GM18867 (cell line): ENCODE data around the gene RGL4.
"Not testable (repeated sequence)": the region's sequence is repeated elsewhere in the genome, so short reads cannot be mapped to it uniquely, and the experiment has no call there.

Source experiments
- ATAC-seq: cut with Tn5 transposase; IDR thresholded peaks from one replicate; pipeline ENCODE4 v1.9.1; 2021; ENCODE audit warnings: mild to moderate bottlenecking, moderate library complexity; ENCODE audit not compliant: unreplicated experiment

The RGL4 gene

DNA sequence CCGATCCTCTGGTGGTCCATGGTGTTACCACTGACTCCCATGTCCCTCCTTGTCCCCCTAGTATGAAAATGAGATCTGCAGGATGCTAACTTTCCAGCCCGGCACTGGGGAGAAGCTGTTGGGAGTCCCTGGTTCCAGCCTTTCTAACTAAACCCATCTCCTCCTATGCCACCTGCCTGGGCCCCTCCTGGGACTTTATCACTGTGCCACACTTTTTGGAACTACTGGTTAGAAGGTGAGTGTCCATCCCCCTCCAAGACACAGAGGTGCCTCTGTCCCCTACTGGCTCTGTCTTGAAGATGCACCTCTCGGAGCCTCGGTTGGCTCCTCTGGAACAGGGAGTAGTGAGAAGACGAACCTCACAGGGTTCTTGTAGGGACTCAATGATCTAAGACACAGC, at the start of gene RGL4:
TSS of gene RGL4 (plus strand) at position 301 of the 400 bp plus-strand sequence. CDS start 1,018 bp downstream, outside the sequence.
- no peak for ATAC-seq

- not testable (repeated sequence) for ATAC-seq
These were observed 44.3 kb upstream of the RGL4 start for GRCh38 chr22:23646526-23646925.

DNA sequence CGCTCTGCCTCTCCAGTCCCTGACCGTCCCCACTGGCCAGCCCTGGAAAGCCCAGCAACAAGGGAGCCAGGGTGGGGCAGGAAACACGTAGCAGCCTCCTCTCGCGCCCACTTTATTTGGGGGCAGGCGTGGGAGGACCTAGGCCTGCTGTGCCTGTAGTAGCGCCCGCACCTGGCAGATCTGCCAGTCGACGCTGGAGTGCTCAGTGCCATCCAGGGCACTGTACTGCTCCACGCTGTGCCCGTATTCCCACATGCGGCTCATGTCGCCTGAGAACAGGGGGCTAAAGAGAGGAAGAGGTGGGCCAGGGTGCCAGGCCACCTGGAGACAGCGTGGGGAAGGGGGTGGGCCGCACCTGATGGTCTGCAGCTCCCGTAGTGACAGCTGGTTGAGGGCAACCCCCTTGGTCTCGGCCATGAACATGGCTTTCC, 41.7 kb upstream of the RGL4 start:
- no peak for ATAC-seq

DNA sequence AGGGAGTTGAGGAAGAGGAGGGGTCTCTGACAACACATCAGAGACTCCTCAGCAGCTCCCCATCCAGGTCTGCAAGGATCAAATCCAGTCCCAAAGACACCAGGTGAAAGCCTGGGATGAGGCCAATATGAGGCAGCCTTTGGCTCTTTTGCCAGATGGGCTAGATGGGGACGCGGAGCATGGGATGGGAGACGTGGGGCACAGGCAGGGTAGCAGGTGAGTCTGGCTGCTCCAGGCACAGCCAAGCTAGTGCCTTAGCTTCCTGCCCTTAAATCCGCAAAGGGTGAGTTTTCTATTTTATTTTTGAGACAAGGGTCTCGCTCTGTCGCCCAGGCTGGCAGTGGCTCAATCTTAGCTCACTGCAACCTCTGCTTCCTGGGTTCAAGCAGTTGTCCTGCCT, 39.1 kb upstream of the RGL4 start:
- no peak for ATAC-seq

DNA sequence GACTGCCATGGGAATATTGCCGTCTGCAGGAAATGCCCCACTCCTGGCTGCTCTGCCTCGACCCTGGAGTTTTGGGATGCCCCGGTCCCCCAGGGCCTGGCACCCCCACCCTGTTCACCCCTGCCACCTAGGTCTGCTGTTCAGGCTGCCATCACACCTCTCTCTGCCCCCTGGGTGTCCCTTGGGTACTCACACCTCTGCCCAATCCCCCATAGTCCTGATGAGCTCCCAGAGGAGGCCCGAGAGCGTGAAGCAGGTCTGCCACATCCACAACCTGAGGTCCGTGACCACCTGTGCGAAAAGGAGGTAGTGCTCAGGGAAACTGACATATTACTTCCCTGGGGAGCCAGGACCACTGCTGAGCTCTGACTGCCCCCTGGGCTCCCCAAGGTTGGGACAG, 38.5 kb upstream of the RGL4 start:
- ATAC-seq: no peak

DNA sequence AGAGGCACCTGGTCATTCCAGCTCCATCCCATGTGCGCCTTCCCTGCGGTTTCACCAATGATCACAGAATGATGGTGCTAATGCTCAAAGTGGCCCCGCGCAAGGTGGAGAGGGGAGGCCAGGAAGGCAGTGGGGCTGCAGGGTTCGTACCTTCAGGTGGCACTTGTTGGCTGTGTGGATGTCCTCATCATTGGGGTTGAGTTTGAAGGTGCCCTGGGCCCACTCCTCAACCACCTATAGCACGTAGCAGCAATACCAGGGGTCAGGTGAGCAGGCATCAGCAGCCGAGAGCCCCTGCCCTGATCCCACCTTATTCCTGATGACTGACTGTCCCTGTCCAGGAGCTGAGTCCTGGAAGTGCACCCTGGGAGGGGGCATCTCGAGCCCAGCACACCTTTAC, 38.1 kb upstream of the RGL4 start:
- no peak for ATAC-seq

DNA sequence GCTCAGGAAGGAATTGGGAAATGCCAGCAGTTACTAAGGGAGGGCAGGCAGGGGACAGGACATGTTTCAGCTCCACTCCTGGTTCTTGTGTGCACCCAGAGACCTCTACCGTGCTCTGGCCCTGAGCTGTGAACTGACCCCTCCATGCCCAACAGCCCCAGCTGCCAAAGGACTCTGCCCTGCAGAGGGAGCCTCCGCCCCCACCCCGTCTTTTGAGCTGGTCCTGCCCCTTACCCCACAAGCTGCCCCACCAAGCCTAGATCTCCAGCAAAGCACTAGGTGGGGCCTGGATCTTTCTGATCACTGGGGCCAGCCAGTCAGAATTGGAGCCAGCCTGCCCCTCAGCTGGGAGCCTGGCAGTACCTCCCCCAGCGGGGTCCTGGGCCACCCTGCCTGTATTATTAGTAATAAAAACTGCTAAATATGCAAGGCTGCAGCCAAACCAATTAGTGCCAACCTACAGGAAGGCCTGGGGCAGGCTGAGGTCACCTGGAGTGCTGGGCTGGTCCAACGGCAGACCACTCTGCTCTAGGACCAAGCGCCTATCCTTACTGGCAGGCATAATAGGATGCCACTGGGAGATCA, 34.8 kb upstream of the RGL4 start:
- ATAC-seq: no peak

- ATAC-seq: no peak
These were observed 33.1 kb upstream of the RGL4 start for GRCh38 chr22:23657727-23658126.

DNA sequence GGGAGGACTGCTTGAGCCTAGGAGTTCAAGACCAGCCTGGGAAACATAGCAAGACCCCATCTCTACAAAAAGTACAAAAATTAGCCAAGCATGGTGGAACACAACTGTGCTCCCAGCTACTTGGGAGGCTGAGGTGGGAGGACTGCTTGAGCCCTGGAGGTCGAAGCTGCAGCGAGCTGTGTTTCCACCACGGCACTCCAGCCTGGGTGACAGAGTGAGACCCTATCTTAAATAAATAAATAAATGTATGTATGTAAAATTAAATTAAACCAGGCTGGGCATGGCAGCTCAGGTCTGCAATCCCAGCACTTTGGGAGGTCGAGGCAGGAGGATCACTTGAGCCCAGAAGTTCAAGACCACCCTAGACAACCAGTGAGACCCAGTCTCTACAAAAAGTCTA, 30.4 kb upstream of the RGL4 start:
- ATAC-seq: not testable (repeated sequence)

- no peak for ATAC-seq
These were observed 20.2 kb upstream of the RGL4 start for GRCh38 chr22:23670378-23671295.

DNA sequence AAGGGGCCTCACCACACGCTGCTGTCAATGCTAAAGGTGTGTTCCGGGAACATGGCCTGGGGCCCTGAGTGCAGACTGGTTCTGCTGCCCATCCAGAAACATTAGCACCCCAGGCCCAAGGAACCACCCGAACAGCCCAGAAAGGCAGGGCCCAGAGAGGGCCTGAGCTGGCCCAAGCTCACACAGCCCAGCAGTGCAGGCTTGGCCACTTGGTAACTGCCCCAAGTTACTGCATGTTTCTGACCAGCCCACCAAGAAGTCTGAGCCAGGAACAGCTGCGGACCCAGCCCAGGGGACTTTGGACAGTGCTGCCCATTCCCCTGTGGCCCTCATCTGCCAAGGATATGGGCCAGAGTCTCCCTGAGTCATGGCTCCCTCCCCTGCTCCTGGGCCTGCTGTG, 19.4 kb upstream of the RGL4 start:
- not testable (repeated sequence) for ATAC-seq

GRCh38 chr22:23672307-23673049, 18.3 kb upstream of the RGL4 start:
- not testable (repeated sequence) for ATAC-seq

- no peak for ATAC-seq
These were observed 17.7 kb upstream of the RGL4 start for GRCh38 chr22:23673050-23673620.

DNA sequence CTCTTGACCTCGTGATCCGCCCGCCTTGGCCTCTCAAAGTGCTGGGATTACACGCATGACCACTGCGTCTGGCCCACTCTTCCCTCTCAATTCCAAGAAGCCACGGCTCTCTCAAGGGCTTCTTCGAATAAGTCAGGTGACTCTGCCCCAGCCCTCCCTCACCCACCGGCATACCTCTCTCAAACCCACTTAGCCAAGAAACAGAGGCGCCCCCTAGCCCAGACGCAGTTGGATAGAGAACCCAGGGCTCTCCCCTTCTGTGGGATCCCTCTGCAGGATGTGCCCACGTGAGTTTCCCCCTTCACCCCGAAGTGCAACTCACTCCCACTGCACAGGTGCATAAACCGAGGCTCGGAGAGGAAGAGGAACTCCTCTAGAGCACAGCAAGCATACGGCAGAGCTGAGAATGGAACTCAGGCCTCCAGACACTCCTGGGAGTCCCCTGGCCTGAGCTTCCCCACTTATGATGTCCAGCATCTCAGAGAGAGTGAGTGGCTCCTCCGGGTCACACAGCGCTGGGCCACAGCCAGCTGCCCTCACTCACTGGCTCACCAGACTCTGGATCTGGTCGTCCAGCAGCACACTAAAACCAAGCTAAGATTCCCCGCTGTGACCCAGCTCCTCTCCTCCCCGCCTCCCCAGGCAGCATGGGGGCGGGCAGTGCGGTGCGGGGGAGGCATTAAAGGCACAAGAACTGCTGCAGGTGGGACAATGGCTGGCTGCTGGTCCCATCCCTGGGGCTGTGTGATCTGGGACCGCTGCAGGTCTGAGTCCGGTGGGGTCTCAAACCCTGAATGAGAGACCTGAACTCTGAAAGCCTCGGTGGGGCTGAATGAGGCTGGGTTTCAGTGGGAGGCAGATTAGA, 16.8 kb upstream of the RGL4 start:
- ATAC-seq: no peak

DNA sequence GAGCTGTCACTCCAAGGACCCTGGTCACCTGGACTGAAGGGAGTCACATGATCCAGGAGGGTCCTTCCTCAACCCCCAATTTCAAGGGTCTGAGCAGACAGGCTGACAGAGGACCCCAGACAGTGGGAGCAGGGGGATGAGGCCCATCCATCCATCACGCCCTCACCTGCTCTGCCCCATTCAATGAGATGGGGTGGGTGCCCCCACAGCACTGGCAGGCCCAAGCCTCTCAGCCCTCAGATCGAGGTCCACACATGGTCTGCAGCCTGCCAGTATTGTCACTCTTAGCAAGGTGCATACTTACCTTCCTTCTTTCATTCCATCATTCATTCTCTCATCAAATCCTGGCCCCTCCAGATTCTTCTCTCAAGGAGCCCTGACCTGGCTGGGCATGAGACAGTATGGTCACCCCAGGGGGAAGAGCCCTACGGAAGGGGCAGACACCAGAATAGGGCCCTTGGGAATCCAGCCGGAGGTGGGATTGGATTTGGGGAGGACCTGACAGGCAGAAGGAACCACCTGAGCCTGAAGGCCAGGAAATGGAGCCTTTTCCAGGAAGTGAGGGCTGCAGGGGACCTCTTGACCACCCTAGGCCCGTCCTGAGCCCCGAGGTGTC, 15.8 kb upstream of the RGL4 start:
- not testable (repeated sequence) for ATAC-seq

GRCh38 chr22:23675502-23676415, 15.1 kb upstream of the RGL4 start:
- ATAC-seq: no peak

DNA sequence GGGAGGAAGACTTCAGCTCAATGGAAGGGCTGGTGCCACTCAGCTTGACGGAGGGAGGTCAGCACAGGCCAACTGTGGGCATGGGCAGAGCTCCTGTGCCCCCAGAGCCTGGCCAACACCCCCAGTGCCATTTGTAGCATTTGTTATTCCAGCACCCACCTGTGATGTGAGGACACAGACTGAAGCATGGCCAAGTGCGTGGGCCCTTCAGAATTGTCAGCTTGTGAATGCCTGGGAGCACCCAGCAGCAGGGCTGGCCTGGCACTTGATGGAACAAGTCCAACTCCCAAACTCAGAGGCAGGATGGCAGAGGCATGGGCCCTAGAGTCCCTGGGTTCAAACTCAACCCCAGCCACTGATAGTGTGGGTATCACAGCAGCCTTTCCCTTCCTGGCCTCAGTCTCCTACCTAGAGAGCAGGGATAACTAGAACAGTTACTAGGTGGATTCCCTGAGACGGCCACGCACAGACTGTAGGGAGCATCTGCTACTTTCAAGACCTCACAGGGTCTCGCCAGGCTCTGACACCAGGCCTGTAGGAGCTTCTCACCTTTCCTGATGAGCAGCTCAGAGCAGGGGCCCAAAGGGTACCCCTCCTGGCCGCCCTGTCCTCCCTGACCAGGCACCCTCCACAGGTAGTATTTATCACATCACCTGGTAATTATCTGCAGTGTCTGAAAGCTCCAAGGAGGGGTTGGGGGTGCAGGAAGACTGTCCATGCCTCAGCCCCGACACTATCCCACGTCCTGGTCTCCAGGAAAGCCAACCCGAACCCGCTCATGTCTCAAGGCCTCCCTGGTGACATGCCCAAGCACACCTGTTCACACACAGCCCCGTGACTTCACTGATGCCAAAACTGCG, 13.7 kb upstream of the RGL4 start:
- ATAC-seq: not testable (repeated sequence)

DNA sequence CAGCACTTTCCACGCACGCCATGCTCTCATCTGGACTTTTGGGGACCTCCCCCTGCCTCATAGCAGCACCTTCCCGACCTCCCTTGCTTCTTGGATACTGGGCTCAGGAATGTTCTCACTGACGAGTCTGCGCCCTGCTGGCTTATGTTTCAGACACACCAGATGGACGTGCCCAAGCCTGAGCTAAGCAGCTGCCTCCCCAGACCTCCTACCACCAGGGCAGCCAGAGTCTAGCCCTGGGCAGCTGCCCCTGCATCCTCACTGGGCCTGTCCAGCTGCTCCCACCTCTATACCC, 13.2 kb upstream of the RGL4 start:
- no peak for ATAC-seq
